Fibroblast of lung (primary cell): Measurements from ENCODE around the gene ZNF20.
"Not testable (repeated sequence)": the region's sequence is repeated elsewhere in the genome, so short reads cannot be mapped to it uniquely, and the experiment has no call there.

Experiments
- EZH2 ChIP-seq: IDR thresholded peaks from 2 replicates; pipeline ENCODE4 v1.5.1; 2012; ENCODE audit warnings: low read length, control low read depth, mild to moderate bottlenecking; ENCODE audit errors: missing control alignments
- TF ChIP-seq, protein P1 (sequence below), 2 donors: IDR thresholded peaks in 1 of 2; conservative IDR thresholded peaks in 1 of 2; 1 replicate in 1 of 2; 2 replicates in 1 of 2; pipeline ENCODE4 v1.5.1; 2011 to 2012; ENCODE audit warnings: low read length in 2 of 2, control low read depth in 1 of 2, inconsistent platforms in 1 of 2, low read depth in 1 of 2, mild to moderate bottlenecking in 1 of 2

- TF ChIP-seq, protein P1, sequence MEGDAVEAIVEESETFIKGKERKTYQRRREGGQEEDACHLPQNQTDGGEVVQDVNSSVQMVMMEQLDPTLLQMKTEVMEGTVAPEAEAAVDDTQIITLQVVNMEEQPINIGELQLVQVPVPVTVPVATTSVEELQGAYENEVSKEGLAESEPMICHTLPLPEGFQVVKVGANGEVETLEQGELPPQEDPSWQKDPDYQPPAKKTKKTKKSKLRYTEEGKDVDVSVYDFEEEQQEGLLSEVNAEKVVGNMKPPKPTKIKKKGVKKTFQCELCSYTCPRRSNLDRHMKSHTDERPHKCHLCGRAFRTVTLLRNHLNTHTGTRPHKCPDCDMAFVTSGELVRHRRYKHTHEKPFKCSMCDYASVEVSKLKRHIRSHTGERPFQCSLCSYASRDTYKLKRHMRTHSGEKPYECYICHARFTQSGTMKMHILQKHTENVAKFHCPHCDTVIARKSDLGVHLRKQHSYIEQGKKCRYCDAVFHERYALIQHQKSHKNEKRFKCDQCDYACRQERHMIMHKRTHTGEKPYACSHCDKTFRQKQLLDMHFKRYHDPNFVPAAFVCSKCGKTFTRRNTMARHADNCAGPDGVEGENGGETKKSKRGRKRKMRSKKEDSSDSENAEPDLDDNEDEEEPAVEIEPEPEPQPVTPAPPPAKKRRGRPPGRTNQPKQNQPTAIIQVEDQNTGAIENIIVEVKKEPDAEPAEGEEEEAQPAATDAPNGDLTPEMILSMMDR (conservative IDR thresholded peaks at IDR 0.05 in 1 of 2, IDR thresholded peaks at IDR 0.05 in 1 of 2; ENCODE audit: low read depth in 1 of 2, low read length in 2 of 2): not testable (repeated sequence)
- TF ChIP-seq EZH2: not testable (repeated sequence)
These were observed 36.2 kb downstream of the ZNF20 start for GRCh38 chr19:12103909-12104308.
